ENCODE measurements around the gene KIF1C. TPM values are rescaled to one million over a fixed set of nuclear protein-coding genes. Genes with fewer than 3 reads are reported as not detected.
A peak's percentile ranks its signal among the peaks of the same experiment; 100 is the strongest.

KIF1C gene
- total RNA-seq, 6 experiments from 2014 or later = 59.8 to 112 (median 99.3) TPM

GRCh38 chr17:4950075-4950745, 47.5 kb upstream of the KIF1C start:
- DNase-seq (peak; percentile 85 to 91 (median 86)), ATAC-seq (peak; percentile 1 to 39 (median 19))
- intact Hi-C loops (cut with DNase I) = no loop called here
- H3K9me3 ChIP-seq = no peaks in the 10 kb centered on the region
- TF ChIP-seq CTCF (IDR thresholded peaks at IDR 0.05) = no peak
- TF ChIP-seq POLR2A (IDR thresholded peaks at IDR 0.05) = peak; percentile 69
- H3K4me1 ChIP-seq = peaks cover 0 to 28% (median 5%) of the 10 kb centered on the region in 4 donors
- peaks cover 0 to 16% (median 0%) of the 10 kb centered on the region in 4 donors for H3K36me3 ChIP-seq
- 5% methylated on average over 12 of the region's 52 CpGs for WGBS (ENCODE audit: insufficient coverage, low coverage, low lambda C conversion rate, missing lambda C conversion rate)
- peak overlapping the region; percentile 86 to 100 (median 91) for H3K4me3 ChIP-seq
- H3K27ac ChIP-seq = peak overlapping the region; percentile 97 to 98 (median 97)
- no peaks in the 10 kb centered on the region for H3K27me3 ChIP-seq

- H3K4me3 ChIP-seq = peak within 1 kb of the TSS; percentile 86 to 100 (median 91)
- H3K27ac ChIP-seq = peak within 1 kb of the TSS; percentile 97 to 98 (median 97)
- H3K4me1 ChIP-seq = peaks cover 0 to 22% (median 5%) of the 10 kb centered on the region in 4 donors
- DNase-seq = peak; percentile 68 to 89 (median 82)
- WGBS (ENCODE audit: insufficient coverage, low coverage, low lambda C conversion rate, missing lambda C conversion rate) = 16% methylated on average over 7 of the region's 7 CpGs
- H3K36me3 ChIP-seq = peaks cover 0 to 10% (median 0%) of the 10 kb centered on the region in 4 donors
- H3K27me3 ChIP-seq = no peaks in the 10 kb centered on the region
- ATAC-seq = peak in 1 of 4 donors; percentile 12
- intact Hi-C loops (cut with DNase I) = no loop called here
- no peaks in the 10 kb centered on the region for H3K9me3 ChIP-seq
- no peak for TF ChIP-seq CTCF (IDR thresholded peaks at IDR 0.05)
- peak; percentile 56 for TF ChIP-seq POLR2A (IDR thresholded peaks at IDR 0.05)
These were observed 47.0 kb upstream of the KIF1C start, which contains the start of gene ENO3 for GRCh38 chr17:4950746-4951204. Gene ENO3, plus strand, starts transcription at chr17:4951119. Its CDS starts 711 bp downstream, at chr17:4951830.

- peaks cover 0 to 15% (median 5%) of the 10 kb centered on the region in 4 donors for H3K4me1 ChIP-seq
- TF ChIP-seq POLR2A (IDR thresholded peaks at IDR 0.05) (no peak), CTCF (IDR thresholded peaks at IDR 0.05) (no peak)
- H3K4me3 ChIP-seq = peak overlapping the region in 2 of 3 donors; percentile 91 to 100
- DNase-seq (no peak), ATAC-seq (no peak)
- H3K36me3 ChIP-seq = peaks cover 0 to 3% (median 0%) of the 10 kb centered on the region in 4 donors
- no peaks in the 10 kb centered on the region for H3K27me3 ChIP-seq
- intact Hi-C loops (cut with DNase I) = no loop called here
- WGBS (ENCODE audit: insufficient coverage, low coverage, low lambda C conversion rate, missing lambda C conversion rate) = 80% methylated on average over 1 of the region's 3 CpGs
- no peak overlapping the region for H3K27ac ChIP-seq
- H3K9me3 ChIP-seq = no peaks in the 10 kb centered on the region
These were observed 46.3 kb upstream of the KIF1C start for GRCh38 chr17:4951486-4951885.

- H3K4me1 ChIP-seq = peaks cover 0 to 16% (median 7%) of the 10 kb centered on the region in 4 donors
- 98% methylated on average over 6 of the region's 14 CpGs for WGBS (ENCODE audit: insufficient coverage, low coverage, low lambda C conversion rate, missing lambda C conversion rate)
- H3K27me3 ChIP-seq = no peaks in the 10 kb centered on the region
- no peak for DNase-seq
- H3K27ac ChIP-seq = no peak overlapping the region
- intact Hi-C loops (cut with DNase I) = no loop called here
- H3K36me3 ChIP-seq = no peaks in the 10 kb centered on the region
- H3K4me3 ChIP-seq = no peak overlapping the region
- ATAC-seq = no peak
- TF ChIP-seq POLR2A (IDR thresholded peaks at IDR 0.05) (no peak), CTCF (IDR thresholded peaks at IDR 0.05) (no peak)
- no peaks in the 10 kb centered on the region for H3K9me3 ChIP-seq
These were observed 44.2 kb upstream of the KIF1C start for GRCh38 chr17:4953451-4953961.

Measured in right lobe of liver (tissue), 6 donors.